Breast epithelium (tissue), 4 donors: ENCODE measurements around the gene INTS1. TPM values are rescaled to one million over a fixed set of nuclear protein-coding genes. Genes with fewer than 3 reads are reported as not detected.

Experiments
- DNase-seq, 2 donors: peaks; one replicate each; pipeline ENCODE4 v3.0.0-alpha.2; 2019; ENCODE audit warnings: low spot score in 2 of 2
- H3K27ac ChIP-seq, 2 donors: fragments of 200-600 bp; sonication (generic) in 1 of 2; one replicate each; pipeline ENCODE4 v1.5.1; 2016 to 2019; ENCODE audit warnings: mild to moderate bottlenecking in 1 of 2
- H3K27me3 ChIP-seq, 2 donors: fragments of 200-600 bp; sonication (generic) in 1 of 2; one replicate each; pipeline versions ENCODE4 v1.5.1 to v1.6.0; 2017 to 2019; ENCODE audit warnings: control low read depth in 1 of 2, mild to moderate bottlenecking in 1 of 2
- H3K36me3 ChIP-seq: fragments of 200-600 bp; one replicate; pipeline ENCODE4 v1.5.1; 2019
- H3K4me1 ChIP-seq, 2 donors: fragments of 200-600 bp; sonication (generic); one replicate each; pipeline ENCODE4 v1.5.1; 2016 to 2019; ENCODE audit warnings: control low read depth in 1 of 2
- H3K4me3 ChIP-seq, 3 donors: fragments of 200-600 bp; sonication (generic); 1 replicate in 2 of 3; 2 replicates in 1 of 3; pipeline ENCODE4 v1.5.1; 2016 to 2019; ENCODE audit warnings: mild to moderate bottlenecking in 3 of 3, moderate library complexity in 2 of 3
- H3K9me3 ChIP-seq, 2 donors: fragments of 200-600 bp; sonication (generic) in 1 of 2; one replicate each; pipeline ENCODE4 v1.5.1; 2016 to 2019; ENCODE audit warnings: control low read depth in 1 of 2
- CTCF ChIP-seq, 3 donors: fragments of 450-650 bp; IDR thresholded peaks; one replicate each; pipeline ENCODE4 v1.5.1; 2016 to 2017; ENCODE audit warnings: antibody characterized with exemption in 3 of 3, mild to moderate bottlenecking in 3 of 3, moderate library complexity in 3 of 3
- POLR2A ChIP-seq: fragments of 450-650 bp; IDR thresholded peaks from one replicate; pipeline ENCODE4 v1.6.1; 2016; ENCODE audit warnings: antibody characterized with exemption, mild to moderate bottlenecking, moderate library complexity
- POLR2AphosphoS5 ChIP-seq, 3 donors: sonication (generic); formaldehyde crosslinking; IDR thresholded peaks; one replicate each; pipeline ENCODE4 v1.6.1; 2017; ENCODE audit warnings: antibody characterized with exemption in 3 of 3
- intact Hi-C: fragments of 100-400 bp; cut with DNase I; formaldehyde crosslinking; loops from one replicate; pipeline ENCODE4 v1.15.1; 2023; ENCODE audit warnings: low total_unique reads
- total RNA-seq, 3 donors: library from RNA; depleted of rRNA; stranded (reverse); fragments of >200 nt; gene quantifications; one replicate each; pipeline ENCODE4 v1.1.0, GENCODE V29; 2016

Gene INTS1
- total RNA-seq, 3 donors from 2014 or later, result 27.5 to 32.1 (median 27.7) TPM

- no peak for TF ChIP-seq CTCF (IDR thresholded peaks at IDR 0.05)
- no peak for TF ChIP-seq POLR2A
- no peak for TF ChIP-seq POLR2AphosphoS5 (IDR thresholded peaks at IDR 0.05)
- Histone ChIP-seq H3K27me3 (no peaks in the 10 kb centered on the region), H3K9me3 (no peaks in the 10 kb centered on the region), H3K27ac (no peak overlapping the region), H3K4me1 (peaks cover 4 to 6% of the 10 kb centered on the region in 2 donors), H3K36me3 (peaks cover 7% of the 10 kb centered on the region), H3K4me3 (no peak overlapping the region)
- no peak for DNase-seq
- intact Hi-C loops, result no loop called here
These were observed 28.2 kb downstream of the INTS1 start for GRCh38 chr7:1475991-1476390.

- H3K36me3 ChIP-seq, result peaks cover 8% of the 10 kb centered on the region
- intact Hi-C loops, result no loop called here
- H3K27ac ChIP-seq, result no peak overlapping the region
- DNase-seq, result no peak
- no peak for TF ChIP-seq POLR2A
- TF ChIP-seq POLR2AphosphoS5 (IDR thresholded peaks at IDR 0.05), result no peak
- no peak for TF ChIP-seq CTCF (IDR thresholded peaks at IDR 0.05)
- H3K9me3 ChIP-seq, result no peaks in the 10 kb centered on the region
- H3K27me3 ChIP-seq, result no peaks in the 10 kb centered on the region
- H3K4me3 ChIP-seq, result no peak overlapping the region
- H3K4me1 ChIP-seq, result peaks cover 4 to 6% of the 10 kb centered on the region in 2 donors
These were observed 28.8 kb downstream of the INTS1 start for GRCh38 chr7:1475393-1475792.

- no peak for TF ChIP-seq POLR2AphosphoS5 (IDR thresholded peaks at IDR 0.05)
- no peak for TF ChIP-seq CTCF (IDR thresholded peaks at IDR 0.05)
- no peak for TF ChIP-seq POLR2A
- no peak for DNase-seq
- Histone ChIP-seq H3K4me3 (no peak overlapping the region), H3K4me1 (peaks cover 4 to 6% of the 10 kb centered on the region in 2 donors), H3K27ac (peak overlapping the region in 1 of 2 donors; percentile 19), H3K36me3 (peaks cover 8% of the 10 kb centered on the region), H3K27me3 (no peaks in the 10 kb centered on the region), H3K9me3 (no peaks in the 10 kb centered on the region)
- intact Hi-C loops, result no loop called here
These were observed 29.5 kb downstream of the INTS1 start for GRCh38 chr7:1474736-1475135.

DNA sequence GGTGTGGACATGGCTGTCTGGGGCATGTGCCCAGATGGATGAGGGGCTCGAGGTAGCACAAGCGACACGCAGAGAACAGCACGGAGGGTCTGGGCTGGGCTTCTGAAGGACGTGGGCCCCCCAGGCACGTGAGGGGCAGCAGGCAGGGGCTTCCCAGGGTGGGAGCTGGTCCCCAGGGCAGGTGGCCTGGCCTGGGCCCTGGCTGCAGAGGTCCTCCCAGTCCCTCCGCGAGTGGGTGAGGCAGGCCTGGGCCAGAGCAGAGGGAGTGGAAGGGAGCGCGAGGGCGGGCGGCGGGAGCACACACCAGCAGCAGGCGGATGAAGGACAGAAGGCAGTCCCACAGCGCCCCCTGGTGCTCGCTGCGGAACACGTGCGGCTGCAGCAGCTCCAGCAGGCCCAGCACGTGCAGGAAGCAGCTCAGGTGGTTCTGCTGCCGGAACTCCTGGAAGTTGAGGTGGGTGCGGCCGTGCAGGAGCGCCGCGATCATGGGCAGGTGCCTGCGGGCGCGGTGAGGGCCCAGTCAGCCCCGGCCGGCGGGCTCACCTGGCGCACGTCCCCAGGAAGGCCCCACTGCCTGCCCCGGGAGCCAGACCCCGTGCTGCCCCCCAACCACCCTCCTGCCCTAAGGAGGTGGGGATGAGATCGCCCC, 30.2 kb downstream of the INTS1 start:
- TF ChIP-seq POLR2A, result no peak
- peak in 1 of 3 donors; percentile 28 for TF ChIP-seq POLR2AphosphoS5 (IDR thresholded peaks at IDR 0.05)
- peak; percentile 73 to 89 (median 85) for TF ChIP-seq CTCF (IDR thresholded peaks at IDR 0.05)
- H3K27me3 ChIP-seq, result no peaks in the 10 kb centered on the region
- H3K36me3 ChIP-seq, result peaks cover 8% of the 10 kb centered on the region
- no peak overlapping the region for H3K4me3 ChIP-seq
- peak; percentile 78 to 88 for DNase-seq
- intact Hi-C loops, result no loop called here
- H3K4me1 ChIP-seq, result peaks cover 4 to 6% of the 10 kb centered on the region in 2 donors
- no peaks in the 10 kb centered on the region for H3K9me3 ChIP-seq
- H3K27ac ChIP-seq, result peak overlapping the region in 1 of 2 donors; percentile 25

DNA sequence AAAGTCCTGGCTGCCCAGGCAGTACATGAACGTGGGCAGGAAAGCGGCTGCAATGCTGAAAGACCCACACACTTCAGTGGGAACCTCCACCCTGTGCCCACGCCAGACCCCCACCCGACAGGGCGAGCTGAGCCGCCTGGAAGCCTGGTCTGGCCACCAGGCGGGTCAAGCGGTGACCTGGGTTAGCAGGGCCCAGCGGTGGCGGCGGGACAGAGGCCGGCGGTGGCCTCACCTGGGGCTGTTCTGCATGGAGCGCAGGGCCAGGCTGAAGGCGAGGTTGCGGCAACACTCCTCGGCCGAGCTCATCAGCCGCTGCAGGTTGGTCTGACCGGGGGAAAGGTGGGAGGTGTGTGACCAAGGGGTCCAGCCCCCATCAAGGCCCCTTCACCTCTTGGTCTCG, 33.3 kb downstream of the INTS1 start:
- H3K36me3 ChIP-seq, result peaks cover 8% of the 10 kb centered on the region
- peaks cover 4 to 6% of the 10 kb centered on the region in 2 donors for H3K4me1 ChIP-seq
- H3K4me3 ChIP-seq, result no peak overlapping the region
- no peaks in the 10 kb centered on the region for H3K27me3 ChIP-seq
- H3K9me3 ChIP-seq, result no peaks in the 10 kb centered on the region
- DNase-seq, result no peak
- intact Hi-C loops, result no loop called here
- no peak overlapping the region for H3K27ac ChIP-seq
- no peak for TF ChIP-seq POLR2AphosphoS5 (IDR thresholded peaks at IDR 0.05)
- no peak for TF ChIP-seq CTCF (IDR thresholded peaks at IDR 0.05)
- no peak for TF ChIP-seq POLR2A
